Measurements from ENCODE around the gene SRMS. TPM values are rescaled to one million over a fixed set of nuclear protein-coding genes. Genes with fewer than 3 reads are reported as not detected.

The SRMS gene
- total RNA-seq, 4 donors from 2014 or later, result not detected

DNA sequence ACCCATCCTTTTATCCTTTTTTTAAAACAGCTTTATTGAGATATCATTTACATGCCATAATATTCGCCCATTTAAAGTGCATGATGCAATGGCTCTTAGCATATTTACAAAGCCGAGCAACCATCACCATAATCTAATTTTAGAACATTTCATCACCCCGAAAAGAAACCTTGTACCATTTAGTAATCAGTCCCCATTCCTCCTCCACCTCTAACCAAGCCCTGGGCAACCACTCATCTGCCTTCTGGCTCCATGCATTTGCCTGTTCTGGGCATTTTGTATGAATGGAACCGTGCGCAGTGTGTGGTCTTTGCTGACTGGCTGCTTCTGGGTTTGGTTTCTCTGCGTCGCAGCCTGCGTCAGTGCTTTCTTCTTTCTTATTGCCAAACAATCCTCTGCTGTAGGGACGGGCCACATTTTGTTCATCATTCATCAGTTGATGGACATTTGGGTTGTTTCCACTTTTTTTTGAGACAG, 38.4 kb downstream of the SRMS start:
- H3K36me3 ChIP-seq, result no peaks in the 10 kb centered on the region
- H3K4me3 ChIP-seq, result no peak overlapping the region
- H3K27me3 ChIP-seq, result peaks cover 0 to 11% of the 10 kb centered on the region in 2 donors
- intact Hi-C loops (cut with DNase I; ENCODE audit: low total_unique reads), result no loop called here
- H3K27ac ChIP-seq, result no peak overlapping the region
- H3K4me1 ChIP-seq, result no peaks in the 10 kb centered on the region
- H3K9me3 ChIP-seq, result peaks cover 0 to 4% of the 10 kb centered on the region in 2 donors
- no peak for TF ChIP-seq POLR2A (IDR thresholded peaks at IDR 0.05)
- TF ChIP-seq, protein P1, sequence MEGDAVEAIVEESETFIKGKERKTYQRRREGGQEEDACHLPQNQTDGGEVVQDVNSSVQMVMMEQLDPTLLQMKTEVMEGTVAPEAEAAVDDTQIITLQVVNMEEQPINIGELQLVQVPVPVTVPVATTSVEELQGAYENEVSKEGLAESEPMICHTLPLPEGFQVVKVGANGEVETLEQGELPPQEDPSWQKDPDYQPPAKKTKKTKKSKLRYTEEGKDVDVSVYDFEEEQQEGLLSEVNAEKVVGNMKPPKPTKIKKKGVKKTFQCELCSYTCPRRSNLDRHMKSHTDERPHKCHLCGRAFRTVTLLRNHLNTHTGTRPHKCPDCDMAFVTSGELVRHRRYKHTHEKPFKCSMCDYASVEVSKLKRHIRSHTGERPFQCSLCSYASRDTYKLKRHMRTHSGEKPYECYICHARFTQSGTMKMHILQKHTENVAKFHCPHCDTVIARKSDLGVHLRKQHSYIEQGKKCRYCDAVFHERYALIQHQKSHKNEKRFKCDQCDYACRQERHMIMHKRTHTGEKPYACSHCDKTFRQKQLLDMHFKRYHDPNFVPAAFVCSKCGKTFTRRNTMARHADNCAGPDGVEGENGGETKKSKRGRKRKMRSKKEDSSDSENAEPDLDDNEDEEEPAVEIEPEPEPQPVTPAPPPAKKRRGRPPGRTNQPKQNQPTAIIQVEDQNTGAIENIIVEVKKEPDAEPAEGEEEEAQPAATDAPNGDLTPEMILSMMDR (IDR thresholded peaks at IDR 0.05), result no peak
- DNase-seq, result no peak

- TF ChIP-seq POLR2A (IDR thresholded peaks at IDR 0.05), result no peak
- TF ChIP-seq, protein P1 (IDR thresholded peaks at IDR 0.05), result no peak
- no peak for DNase-seq
- Histone ChIP-seq H3K27me3 (peaks cover 0 to 11% of the 10 kb centered on the region in 2 donors), H3K9me3 (peaks cover 0 to 4% of the 10 kb centered on the region in 2 donors), H3K4me3 (no peak overlapping the region), H3K36me3 (no peaks in the 10 kb centered on the region), H3K27ac (no peak overlapping the region), H3K4me1 (no peaks in the 10 kb centered on the region)
- intact Hi-C loops (cut with DNase I; ENCODE audit: low total_unique reads), result no loop called here
Measured at GRCh38 chr20:63508072-63508768, 39.3 kb downstream of the SRMS start.

- no peaks in the 10 kb centered on the region for H3K4me1 ChIP-seq
- no peak overlapping the region for H3K4me3 ChIP-seq
- intact Hi-C loops (cut with DNase I; ENCODE audit: low total_unique reads), result no loop called here
- TF ChIP-seq, protein P1 (IDR thresholded peaks at IDR 0.05), result no peak
- TF ChIP-seq POLR2A (IDR thresholded peaks at IDR 0.05), result no peak
- H3K36me3 ChIP-seq, result no peaks in the 10 kb centered on the region
- H3K27ac ChIP-seq, result no peak overlapping the region
- DNase-seq, result no peak
- H3K27me3 ChIP-seq, result peaks cover 0 to 11% of the 10 kb centered on the region in 2 donors
- peaks cover 0 to 4% of the 10 kb centered on the region in 2 donors for H3K9me3 ChIP-seq
Measured at GRCh38 chr20:63507083-63507743, 40.3 kb downstream of the SRMS start.

DNA sequence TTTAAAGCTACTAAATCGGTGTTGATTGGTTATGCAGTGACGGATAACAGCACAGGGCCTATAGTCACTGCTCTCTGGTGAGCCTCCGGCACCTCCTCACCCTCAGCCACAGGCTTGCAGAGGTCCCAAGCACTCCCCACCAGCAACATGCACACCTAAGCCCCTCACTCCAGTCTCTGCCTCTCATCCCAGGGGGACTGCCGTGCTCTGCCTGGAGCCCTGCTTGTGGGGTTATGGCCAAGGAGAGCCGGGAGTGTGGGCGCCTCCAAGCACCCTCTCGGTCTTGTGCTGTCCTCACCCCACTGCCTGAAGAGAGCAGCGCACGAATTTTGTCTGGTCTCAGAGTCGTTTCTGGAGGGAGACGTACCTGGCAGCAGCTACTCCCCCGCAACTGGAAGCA, 41.8 kb downstream of the SRMS start:
- no peak for TF ChIP-seq POLR2A (IDR thresholded peaks at IDR 0.05)
- TF ChIP-seq, protein P1 (IDR thresholded peaks at IDR 0.05), result no peak
- no peak overlapping the region for H3K27ac ChIP-seq
- no peaks in the 10 kb centered on the region for H3K4me1 ChIP-seq
- DNase-seq, result no peak
- H3K27me3 ChIP-seq, result peaks cover 0 to 11% of the 10 kb centered on the region in 2 donors
- intact Hi-C loops (cut with DNase I; ENCODE audit: low total_unique reads), result no loop called here
- H3K4me3 ChIP-seq, result no peak overlapping the region
- peaks cover 0 to 4% of the 10 kb centered on the region in 2 donors for H3K9me3 ChIP-seq
- no peaks in the 10 kb centered on the region for H3K36me3 ChIP-seq

GRCh38 chr20:63505281-63505680, 42.3 kb downstream of the SRMS start:
- Histone ChIP-seq H3K27ac (no peak overlapping the region), H3K27me3 (peaks cover 0 to 13% of the 10 kb centered on the region in 2 donors), H3K4me3 (no peak overlapping the region), H3K4me1 (no peaks in the 10 kb centered on the region), H3K36me3 (no peaks in the 10 kb centered on the region), H3K9me3 (peaks cover 0 to 4% of the 10 kb centered on the region in 2 donors)
- intact Hi-C loops (cut with DNase I; ENCODE audit: low total_unique reads), result no loop called here
- DNase-seq, result no peak
- TF ChIP-seq POLR2A (IDR thresholded peaks at IDR 0.05), result no peak
- TF ChIP-seq, protein P1 (IDR thresholded peaks at IDR 0.05), result no peak
